Mesenchymal stem cell (in vitro differentiated cells and primary cell): Measurements from ENCODE around the gene KIAA1671.
A peak's percentile ranks its signal among the peaks of the same experiment; 100 is the strongest.

Source experiments
- DNase-seq: peaks from one replicate; pipeline ENCODE4 v3.0.0-alpha.2; 2013
- H2AFZ ChIP-seq: one replicate; pipeline ENCODE4 v1.6.1; 2013; ENCODE audit warnings: low read depth, mild to moderate bottlenecking, control low read depth, inconsistent platforms, low read length, moderate library complexity
- H2AK5ac ChIP-seq: 2 replicates; pipeline ENCODE4 v1.6.1; 2013; ENCODE audit warnings: low read length, moderate library complexity, mild to moderate bottlenecking, inconsistent platforms; ENCODE audit not compliant: severe bottlenecking
- H2BK120ac ChIP-seq: one replicate; pipeline ENCODE4 v1.6.1; 2013; ENCODE audit warnings: low read depth, mild to moderate bottlenecking, inconsistent platforms, low read length, moderate library complexity
- H2BK12ac ChIP-seq, 2 experiments: one replicate each; pipeline ENCODE4 v1.6.1; 2013; ENCODE audit warnings: inconsistent platforms in 2 of 2, low read length in 2 of 2, mild to moderate bottlenecking in 2 of 2, moderate library complexity in 2 of 2, control low read depth in 1 of 2
- H2BK15ac ChIP-seq: one replicate; pipeline ENCODE4 v1.6.1; 2013; ENCODE audit warnings: mild to moderate bottlenecking, low read depth, inconsistent platforms; ENCODE audit not compliant: poor library complexity, severe bottlenecking
- H2BK5ac ChIP-seq: 2 replicates; pipeline ENCODE4 v1.6.1; 2013; ENCODE audit warnings: low read depth, mild to moderate bottlenecking, low read length, control low read depth, inconsistent platforms; ENCODE audit not compliant: poor library complexity, severe bottlenecking
- H3K14ac ChIP-seq, 2 experiments: one replicate each; pipeline ENCODE4 v1.6.1; 2013; ENCODE audit warnings: inconsistent platforms in 2 of 2, low read length in 2 of 2, control low read depth in 1 of 2, mild to moderate bottlenecking in 1 of 2, moderate library complexity in 1 of 2
- H3K18ac ChIP-seq, 2 experiments: one replicate each; pipeline ENCODE4 v1.6.1; 2013; ENCODE audit warnings: inconsistent platforms in 2 of 2, low read length in 2 of 2, control low read depth in 1 of 2, low read depth in 1 of 2, mild to moderate bottlenecking in 1 of 2
- H3K23ac ChIP-seq, 2 experiments: one replicate each; pipeline ENCODE4 v1.6.1; 2013; ENCODE audit warnings: inconsistent platforms in 2 of 2, low read length in 2 of 2, mild to moderate bottlenecking in 2 of 2, moderate library complexity in 2 of 2, control low read depth in 1 of 2
- H3K27ac ChIP-seq: 2 replicates; pipeline ENCODE4 v1.5.1; 2013; ENCODE audit warnings: mild to moderate bottlenecking, moderate library complexity, low read length, control low read depth, inconsistent platforms; ENCODE audit not compliant: poor library complexity, severe bottlenecking
- H3K27me3 ChIP-seq, 2 experiments: 2 replicates each; pipeline versions ENCODE4 v1.6.1 to v1.7.0; 2013; ENCODE audit warnings: low read length in 2 of 2, mild to moderate bottlenecking in 2 of 2, moderate library complexity in 2 of 2, control low read depth in 1 of 2, inconsistent platforms in 1 of 2; ENCODE audit not compliant: control insufficient read depth in 1 of 2, insufficient read depth in 1 of 2
- H3K36me3 ChIP-seq, 2 experiments: 2 replicates each; pipeline versions ENCODE4 v1.6.1 to v1.7.0; 2013; ENCODE audit warnings: low read length in 2 of 2, control low read depth in 1 of 2, inconsistent platforms in 1 of 2, low read depth in 1 of 2, mild to moderate bottlenecking in 1 of 2; ENCODE audit not compliant: insufficient read depth in 2 of 2, control insufficient read depth in 1 of 2
- H3K4ac ChIP-seq, 2 experiments: one replicate each; pipeline ENCODE4 v1.6.1; 2013; ENCODE audit warnings: inconsistent platforms in 2 of 2, low read length in 2 of 2, mild to moderate bottlenecking in 2 of 2, moderate library complexity in 2 of 2, control low read depth in 1 of 2, low read depth in 1 of 2
- H3K4me1 ChIP-seq: 2 replicates; pipeline ENCODE4 v1.6.1; 2013; ENCODE audit warnings: low read depth, low read length, control low read depth; ENCODE audit not compliant: control insufficient read depth, insufficient read depth
- H3K4me2 ChIP-seq: 2 replicates; pipeline ENCODE4 v1.6.1; 2013; ENCODE audit warnings: low read length, mild to moderate bottlenecking, inconsistent platforms; ENCODE audit not compliant: poor library complexity, severe bottlenecking
- H3K4me3 ChIP-seq, 2 experiments: 2 replicates each; pipeline versions ENCODE4 v1.5.1 to v1.7.0; 2013; ENCODE audit warnings: low read length in 2 of 2, mild to moderate bottlenecking in 2 of 2, control low read depth in 1 of 2, low read depth in 1 of 2; ENCODE audit not compliant: insufficient read depth in 1 of 2
- H3K79me1 ChIP-seq: replicated peaks from 2 replicates; pipeline ENCODE4 v1.6.1; 2013; ENCODE audit warnings: mild to moderate bottlenecking, control low read depth, low read length, inconsistent platforms; ENCODE audit not compliant: poor library complexity, severe bottlenecking
- H3K9ac ChIP-seq: 2 replicates; pipeline ENCODE4 v1.7.0; 2013; ENCODE audit warnings: mild to moderate bottlenecking, low read length, moderate library complexity
- H3K9me3 ChIP-seq: 2 replicates; pipeline ENCODE4 v1.7.0; 2013; ENCODE audit warnings: mild to moderate bottlenecking, low read length; ENCODE audit not compliant: control insufficient read depth
- H4K8ac ChIP-seq: one replicate; pipeline ENCODE4 v1.6.1; 2013; ENCODE audit warnings: inconsistent platforms, mild to moderate bottlenecking, low read length, moderate library complexity
- H4K91ac ChIP-seq: one replicate; pipeline ENCODE4 v1.6.1; 2013; ENCODE audit warnings: mild to moderate bottlenecking, low read length, inconsistent platforms
- WGBS: methylation state at CpG from one replicate; pipeline ENCODE4 v1.1.7; 2013; ENCODE audit warnings: mixed read lengths; 5-methylcytosine and 5-hydroxymethylcytosine counted together

KIAA1671 gene

DNA sequence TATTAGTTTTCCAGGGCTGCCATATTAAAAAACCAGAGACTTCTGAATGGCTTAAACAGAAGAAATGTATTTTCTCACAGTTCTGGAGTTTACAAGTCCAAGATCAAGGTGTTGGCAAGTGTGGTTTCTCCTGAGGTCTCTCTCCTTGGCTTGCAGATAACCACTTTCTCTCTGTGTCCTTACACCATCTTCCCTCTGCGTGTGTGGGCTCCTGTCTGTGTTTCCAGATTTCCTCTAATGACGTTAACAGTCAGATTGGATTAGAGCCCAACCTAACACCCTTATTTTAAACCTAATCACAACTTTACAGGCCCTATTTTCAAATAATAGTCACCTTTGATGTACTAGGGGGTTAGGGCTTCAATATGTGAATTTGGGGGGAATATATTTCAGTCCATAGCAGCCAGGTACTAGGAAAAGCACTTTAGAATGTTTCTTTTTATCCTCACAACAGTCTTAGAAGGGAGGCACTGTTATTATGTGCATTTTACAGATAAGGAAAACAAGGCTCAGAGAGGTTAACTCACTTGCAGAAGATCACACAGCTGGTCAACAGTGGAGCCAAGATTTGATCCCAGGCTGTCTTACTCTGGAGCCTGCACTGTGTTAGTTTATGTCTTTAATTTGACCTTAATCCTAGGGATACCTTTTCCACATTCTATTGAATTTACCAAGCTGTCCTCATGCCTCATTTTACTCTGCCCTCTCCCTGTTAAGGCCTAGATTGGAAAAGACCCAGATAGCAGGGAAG lies 130.7 kb downstream of the KIAA1671 start:
- Histone ChIP-seq H3K4me1 (peaks cover 19% of the 10 kb centered on the region), H2BK12ac (no peak overlapping the region), H3K27me3 (no peaks in the 10 kb centered on the region), H2AFZ (no peak overlapping the region), H3K79me1 (no peaks in the 10 kb centered on the region), H3K23ac (no peak overlapping the region), H3K18ac (no peak overlapping the region), H3K4ac (no peak overlapping the region), H3K36me3 (no peaks in the 10 kb centered on the region), H3K14ac (no peak overlapping the region), H3K4me2 (no peak overlapping the region), H4K91ac (no peak overlapping the region), H4K8ac (no peak overlapping the region), H2AK5ac (no peak overlapping the region), H3K27ac (no peak overlapping the region), H2BK5ac (no peak overlapping the region), H3K9ac (no peak overlapping the region), H2BK120ac (no peak overlapping the region), H3K4me3 (no peak overlapping the region), H3K9me3 (no peaks in the 10 kb centered on the region), H2BK15ac (no peak overlapping the region)
- 100% methylated on average over 1 of the region's 2 CpGs for WGBS
- no peak for DNase-seq

DNA sequence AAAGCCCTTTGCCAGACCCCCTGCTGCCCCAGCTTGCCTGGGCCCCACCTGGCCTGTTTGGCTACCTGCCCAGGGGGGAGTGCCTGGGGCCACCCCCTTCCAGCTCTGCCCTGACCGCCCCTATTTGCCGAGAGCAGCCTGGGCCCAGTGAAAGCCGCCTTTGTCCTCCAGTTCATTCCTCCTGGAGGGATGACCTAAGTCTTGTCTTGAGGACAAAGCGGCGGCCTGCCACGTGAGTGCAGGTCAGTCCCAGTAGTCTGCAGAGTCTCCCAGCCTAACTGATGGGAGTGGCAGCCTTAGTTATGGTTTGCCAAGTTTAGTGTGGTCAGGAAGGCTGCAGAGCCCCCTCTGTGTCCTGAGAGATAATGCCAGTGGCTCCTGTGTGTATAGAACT lies 131.3 kb downstream of the KIAA1671 start:
- no peak overlapping the region for H3K9ac ChIP-seq
- H3K18ac ChIP-seq = no peak overlapping the region
- H3K23ac ChIP-seq = no peak overlapping the region
- 94% methylated on average over 6 of the region's 6 CpGs for WGBS
- no peak overlapping the region for H2BK120ac ChIP-seq
- H3K27ac ChIP-seq = no peak overlapping the region
- no peaks in the 10 kb centered on the region for H3K79me1 ChIP-seq
- no peaks in the 10 kb centered on the region for H3K9me3 ChIP-seq
- no peak overlapping the region for H2BK5ac ChIP-seq
- no peak for DNase-seq
- H3K14ac ChIP-seq = peak overlapping the region in 1 of 2 experiments; percentile 55
- no peaks in the 10 kb centered on the region for H3K27me3 ChIP-seq
- no peak overlapping the region for H3K4ac ChIP-seq
- H4K8ac ChIP-seq = peak overlapping the region; percentile 10
- H3K4me3 ChIP-seq = no peak overlapping the region
- H3K4me1 ChIP-seq = peaks cover 19% of the 10 kb centered on the region
- no peaks in the 10 kb centered on the region for H3K36me3 ChIP-seq
- H2BK12ac ChIP-seq = no peak overlapping the region
- H2BK15ac ChIP-seq = no peak overlapping the region
- H4K91ac ChIP-seq = no peak overlapping the region
- H3K4me2 ChIP-seq = no peak overlapping the region
- no peak overlapping the region for H2AFZ ChIP-seq
- no peak overlapping the region for H2AK5ac ChIP-seq

DNA sequence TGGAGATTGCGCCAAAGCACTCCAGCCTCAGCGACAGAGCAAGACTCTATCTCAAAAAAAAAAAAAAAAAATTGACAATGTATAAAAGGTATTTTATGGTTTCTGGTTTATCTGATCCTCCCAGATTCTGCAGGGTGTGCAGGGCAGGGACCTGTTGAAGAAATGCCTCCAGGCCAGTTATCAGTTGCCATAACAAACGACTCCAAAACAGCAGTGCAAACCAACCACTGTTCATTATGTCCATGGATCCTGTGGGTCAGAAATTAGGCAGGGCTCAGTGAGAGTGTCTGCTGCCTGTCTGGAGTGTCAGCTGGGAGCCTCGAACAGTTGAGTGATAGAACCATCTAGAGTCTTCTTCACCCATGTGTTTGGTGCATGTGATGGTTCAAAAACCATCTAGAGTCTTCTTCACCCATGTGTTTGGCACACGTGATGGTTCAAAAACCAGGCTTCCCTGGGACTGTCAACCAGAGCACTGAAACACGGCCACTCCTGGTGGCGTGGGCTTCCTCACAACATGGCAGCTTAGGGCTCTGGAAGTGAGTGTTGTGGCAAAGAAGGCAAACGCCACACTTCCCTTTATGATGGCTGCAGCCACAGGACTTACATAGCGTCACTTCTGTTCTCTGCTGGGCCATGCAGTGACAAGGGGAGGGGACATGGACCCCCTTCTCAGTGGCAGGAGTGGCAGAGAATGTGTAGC lies 132.0 kb downstream of the KIAA1671 start:
- no peak for DNase-seq
- H3K4me2 ChIP-seq = no peak overlapping the region
- WGBS = 89% methylated on average over 7 of the region's 9 CpGs
- no peak overlapping the region for H2BK120ac ChIP-seq
- H3K9ac ChIP-seq = no peak overlapping the region
- no peak overlapping the region for H2AFZ ChIP-seq
- no peak overlapping the region for H3K23ac ChIP-seq
- no peak overlapping the region for H3K4ac ChIP-seq
- H3K36me3 ChIP-seq = no peaks in the 10 kb centered on the region
- no peak overlapping the region for H2AK5ac ChIP-seq
- no peaks in the 10 kb centered on the region for H3K27me3 ChIP-seq
- no peak overlapping the region for H3K27ac ChIP-seq
- H3K18ac ChIP-seq = no peak overlapping the region
- H4K91ac ChIP-seq = peak overlapping the region; percentile 7
- no peak overlapping the region for H3K4me3 ChIP-seq
- H3K9me3 ChIP-seq = no peaks in the 10 kb centered on the region
- H2BK15ac ChIP-seq = no peak overlapping the region
- H2BK5ac ChIP-seq = no peak overlapping the region
- H4K8ac ChIP-seq = no peak overlapping the region
- H3K79me1 ChIP-seq = no peaks in the 10 kb centered on the region
- H2BK12ac ChIP-seq = no peak overlapping the region
- peaks cover 19% of the 10 kb centered on the region for H3K4me1 ChIP-seq
- H3K14ac ChIP-seq = no peak overlapping the region

DNA sequence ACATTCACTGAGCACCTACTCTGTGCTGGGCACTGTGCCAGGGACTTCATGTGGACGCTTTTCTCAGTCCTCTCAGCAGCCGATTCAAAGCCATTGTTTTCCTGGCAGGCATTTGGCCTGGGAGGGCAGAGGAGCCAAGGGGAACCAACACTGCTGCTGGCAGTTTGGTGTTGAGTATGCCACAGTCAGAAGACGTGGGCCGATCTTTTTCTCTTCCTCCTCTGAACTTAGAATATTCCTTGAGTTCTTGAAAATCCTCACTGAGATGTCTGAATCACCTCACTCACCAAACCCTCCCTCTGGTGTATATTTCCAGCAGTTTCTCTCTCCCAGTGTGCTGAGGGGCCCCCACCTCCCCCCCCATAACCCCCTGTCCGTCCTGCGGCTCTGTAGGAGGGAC lies 132.6 kb downstream of the KIAA1671 start:
- H3K36me3 ChIP-seq = no peaks in the 10 kb centered on the region
- H3K4me3 ChIP-seq = no peak overlapping the region
- no peak overlapping the region for H4K8ac ChIP-seq
- H2BK12ac ChIP-seq = no peak overlapping the region
- no peak overlapping the region for H3K18ac ChIP-seq
- H2BK15ac ChIP-seq = no peak overlapping the region
- H2BK5ac ChIP-seq = no peak overlapping the region
- H3K4me2 ChIP-seq = no peak overlapping the region
- H3K9me3 ChIP-seq = no peaks in the 10 kb centered on the region
- H3K27ac ChIP-seq = no peak overlapping the region
- H2AFZ ChIP-seq = no peak overlapping the region
- DNase-seq = no peak
- H4K91ac ChIP-seq = no peak overlapping the region
- no peak overlapping the region for H3K4ac ChIP-seq
- no peaks in the 10 kb centered on the region for H3K27me3 ChIP-seq
- no peak overlapping the region for H2BK120ac ChIP-seq
- peaks cover 19% of the 10 kb centered on the region for H3K4me1 ChIP-seq
- WGBS = 92% methylated on average over 6 of the region's 6 CpGs
- H3K9ac ChIP-seq = no peak overlapping the region
- no peak overlapping the region for H3K23ac ChIP-seq
- H3K14ac ChIP-seq = no peak overlapping the region
- H3K79me1 ChIP-seq = no peaks in the 10 kb centered on the region
- no peak overlapping the region for H2AK5ac ChIP-seq
